PC-3 (cell line): ENCODE data around the gene VSTM5.

Experiments
- CTCF ChIP-seq: fragments of 300-600 bp; sonication (generic); conservative IDR thresholded peaks from 2 replicates; pipeline ENCODE4 v1.5.1; 2017; ENCODE audit warnings: antibody characterized with exemption, low read depth, mild to moderate bottlenecking, low read length
- EZH2 ChIP-seq: fragments of 300-600 bp; sonication (generic); IDR thresholded peaks from one replicate; pipeline ENCODE4 v1.6.1; 2017; ENCODE audit warnings: antibody characterized with exemption, mild to moderate bottlenecking, low read length; ENCODE audit not compliant: unreplicated experiment
- EZH2phosphoT487 ChIP-seq: fragments of 300-600 bp; sonication (generic); IDR thresholded peaks from 2 replicates; pipeline ENCODE4 v1.6.1; 2018; ENCODE audit warnings: mild to moderate bottlenecking, antibody characterized with exemption, low read length, borderline replicate concordance

GRCh38 chr11:93770160-93770559, 80.3 kb downstream of the VSTM5 start:
- no peak for TF ChIP-seq CTCF
- no peak for TF ChIP-seq EZH2
- TF ChIP-seq EZH2phosphoT487, result no peak
